ENCODE data around the gene ERBB3. TPM values are rescaled to one million over a fixed set of nuclear protein-coding genes. Genes with fewer than 3 reads are reported as not detected.
"Not testable (repeated sequence)": the region's sequence is repeated elsewhere in the genome, so short reads cannot be mapped to it uniquely, and the experiment has no call there.

The ERBB3 gene
- total RNA-seq, 4 donors from 2014 or later, result 0.77 to 29.0 (median 6.5) TPM

DNA sequence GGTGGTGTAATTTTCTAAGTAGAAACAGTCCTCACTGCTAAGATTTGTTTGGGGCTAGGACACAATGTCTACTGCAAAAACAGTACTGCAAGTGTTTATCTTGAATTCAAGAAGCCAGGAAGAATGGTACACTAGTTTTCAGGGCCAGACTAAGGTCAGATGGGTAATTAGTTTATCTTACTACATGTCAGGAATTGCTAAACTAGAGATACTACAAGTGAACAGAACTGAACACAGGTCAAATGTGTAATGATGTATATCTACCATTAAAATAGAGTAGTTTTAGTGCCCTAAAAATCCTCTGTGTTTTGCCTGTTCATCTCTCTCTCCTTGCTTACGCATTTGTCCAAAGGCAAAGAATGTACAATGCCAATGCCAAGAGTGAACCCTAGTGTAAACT, 34.1 kb downstream of the ERBB3 start:
- no peaks in the 10 kb centered on the region for H3K36me3 ChIP-seq
- TF ChIP-seq, protein P1, sequence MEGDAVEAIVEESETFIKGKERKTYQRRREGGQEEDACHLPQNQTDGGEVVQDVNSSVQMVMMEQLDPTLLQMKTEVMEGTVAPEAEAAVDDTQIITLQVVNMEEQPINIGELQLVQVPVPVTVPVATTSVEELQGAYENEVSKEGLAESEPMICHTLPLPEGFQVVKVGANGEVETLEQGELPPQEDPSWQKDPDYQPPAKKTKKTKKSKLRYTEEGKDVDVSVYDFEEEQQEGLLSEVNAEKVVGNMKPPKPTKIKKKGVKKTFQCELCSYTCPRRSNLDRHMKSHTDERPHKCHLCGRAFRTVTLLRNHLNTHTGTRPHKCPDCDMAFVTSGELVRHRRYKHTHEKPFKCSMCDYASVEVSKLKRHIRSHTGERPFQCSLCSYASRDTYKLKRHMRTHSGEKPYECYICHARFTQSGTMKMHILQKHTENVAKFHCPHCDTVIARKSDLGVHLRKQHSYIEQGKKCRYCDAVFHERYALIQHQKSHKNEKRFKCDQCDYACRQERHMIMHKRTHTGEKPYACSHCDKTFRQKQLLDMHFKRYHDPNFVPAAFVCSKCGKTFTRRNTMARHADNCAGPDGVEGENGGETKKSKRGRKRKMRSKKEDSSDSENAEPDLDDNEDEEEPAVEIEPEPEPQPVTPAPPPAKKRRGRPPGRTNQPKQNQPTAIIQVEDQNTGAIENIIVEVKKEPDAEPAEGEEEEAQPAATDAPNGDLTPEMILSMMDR (IDR thresholded peaks at IDR 0.05), result no peak
- no peak for TF ChIP-seq POLR2A (IDR thresholded peaks at IDR 0.05)
- no peaks in the 10 kb centered on the region for H3K9me3 ChIP-seq
- DNase-seq, result no peak
- H3K27ac ChIP-seq, result no peak overlapping the region
- peaks cover 3 to 6% of the 10 kb centered on the region in 2 donors for H3K4me1 ChIP-seq
- no peaks in the 10 kb centered on the region for H3K27me3 ChIP-seq
- H3K4me3 ChIP-seq, result no peak overlapping the region
- intact Hi-C loops (cut with DNase I; ENCODE audit: low total_unique reads), result no loop called here

DNA sequence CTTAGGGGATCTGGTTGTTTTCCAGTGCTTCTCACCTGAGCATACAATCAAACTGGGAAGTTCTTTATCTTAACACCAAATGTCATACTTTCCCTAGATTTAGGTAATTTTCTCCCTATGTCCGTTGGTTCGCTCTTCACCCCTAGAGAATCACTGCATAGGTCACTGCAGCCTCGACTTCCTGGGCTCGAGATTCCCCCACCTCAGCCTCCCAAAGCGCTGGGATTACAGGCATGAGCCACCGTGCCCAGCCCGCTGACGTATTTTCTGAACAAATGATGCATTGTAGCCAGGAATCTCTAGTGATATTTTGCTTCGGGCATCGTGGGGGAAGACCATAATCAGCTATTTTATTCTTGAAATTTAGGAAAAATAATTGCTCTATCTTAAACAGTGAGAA, 35.4 kb downstream of the ERBB3 start:
- no peaks in the 10 kb centered on the region for H3K9me3 ChIP-seq
- H3K4me3 ChIP-seq, result peak overlapping the region; percentile 61 to 77
- DNase-seq, result no peak
- TF ChIP-seq, protein P1 (IDR thresholded peaks at IDR 0.05), result no peak
- no peak for TF ChIP-seq POLR2A (IDR thresholded peaks at IDR 0.05)
- H3K4me1 ChIP-seq, result peaks cover 5 to 12% of the 10 kb centered on the region in 2 donors
- no peaks in the 10 kb centered on the region for H3K36me3 ChIP-seq
- intact Hi-C loops (cut with DNase I; ENCODE audit: low total_unique reads), result loop anchor here (5.0 kb wide), 1 partner anchor 107 kb away; the partner anchor contains the start of genes NABP2 and RNF41
- H3K27me3 ChIP-seq, result no peaks in the 10 kb centered on the region
- peak overlapping the region; percentile 98 for H3K27ac ChIP-seq

DNA sequence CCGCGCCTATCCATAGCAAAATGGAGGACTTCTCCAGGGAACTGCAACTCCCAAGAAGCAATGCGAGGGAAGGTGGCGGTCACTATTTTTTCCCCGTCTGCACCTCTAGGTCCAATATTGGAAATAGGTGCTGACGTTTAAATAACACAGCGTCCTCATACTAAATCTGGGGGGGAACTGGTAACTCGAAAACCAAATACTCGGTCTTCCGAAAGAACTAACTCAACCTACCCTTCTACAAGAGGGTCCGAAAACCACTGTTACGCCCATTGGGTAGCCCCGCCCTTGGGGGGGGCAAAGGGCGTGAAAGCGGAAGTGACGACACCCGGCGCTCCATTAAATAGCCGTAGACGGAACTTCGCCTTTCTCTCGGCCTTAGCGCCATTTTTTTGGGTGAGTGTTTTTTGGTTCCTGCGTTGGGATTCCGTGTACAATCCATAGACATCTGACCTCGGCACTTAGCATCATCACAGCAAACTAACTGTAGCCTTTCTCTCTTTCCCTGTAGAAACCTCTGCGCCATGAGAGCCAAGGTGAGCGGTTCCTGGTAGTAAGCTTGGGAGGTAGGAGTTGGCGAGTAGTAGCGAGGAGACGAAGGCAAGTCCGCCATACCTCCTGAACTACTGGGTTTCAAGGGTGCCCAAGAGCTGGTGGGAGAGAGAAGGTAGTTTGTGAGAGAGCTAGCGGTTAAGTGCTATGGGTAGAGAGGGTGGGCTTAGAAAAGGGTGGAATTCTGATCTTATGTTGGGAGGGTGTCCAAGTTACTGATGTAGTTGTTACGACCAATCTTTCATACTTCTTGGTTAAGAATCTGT, 36.5 kb downstream of the ERBB3 start, which contains the start of gene RPL41:
Gene RPL41 (plus strand): TSS at position 367 of the 815 bp plus-strand sequence.
- Histone ChIP-seq H3K36me3 (no peaks in the 10 kb centered on the region), H3K9me3 (no peaks in the 10 kb centered on the region), H3K27me3 (no peaks in the 10 kb centered on the region), H3K27ac (peak within 1 kb of the TSS; percentile 98), H3K4me1 (peaks cover 5 to 14% of the 10 kb centered on the region in 2 donors), H3K4me3 (peak within 1 kb of the TSS; percentile 61 to 77)
- intact Hi-C loops (cut with DNase I; ENCODE audit: low total_unique reads), result loop anchor here (5.0 kb wide), 1 partner anchor 106 kb away; the partner anchor contains the start of genes NABP2 and RNF41
- TF ChIP-seq, protein P1 (IDR thresholded peaks at IDR 0.05), result peak in 1 of 4 experiments; percentile 41
- TF ChIP-seq POLR2A (IDR thresholded peaks at IDR 0.05), result peak; percentile 96 to 98
- DNase-seq, result peak; percentile 95 to 97

DNA sequence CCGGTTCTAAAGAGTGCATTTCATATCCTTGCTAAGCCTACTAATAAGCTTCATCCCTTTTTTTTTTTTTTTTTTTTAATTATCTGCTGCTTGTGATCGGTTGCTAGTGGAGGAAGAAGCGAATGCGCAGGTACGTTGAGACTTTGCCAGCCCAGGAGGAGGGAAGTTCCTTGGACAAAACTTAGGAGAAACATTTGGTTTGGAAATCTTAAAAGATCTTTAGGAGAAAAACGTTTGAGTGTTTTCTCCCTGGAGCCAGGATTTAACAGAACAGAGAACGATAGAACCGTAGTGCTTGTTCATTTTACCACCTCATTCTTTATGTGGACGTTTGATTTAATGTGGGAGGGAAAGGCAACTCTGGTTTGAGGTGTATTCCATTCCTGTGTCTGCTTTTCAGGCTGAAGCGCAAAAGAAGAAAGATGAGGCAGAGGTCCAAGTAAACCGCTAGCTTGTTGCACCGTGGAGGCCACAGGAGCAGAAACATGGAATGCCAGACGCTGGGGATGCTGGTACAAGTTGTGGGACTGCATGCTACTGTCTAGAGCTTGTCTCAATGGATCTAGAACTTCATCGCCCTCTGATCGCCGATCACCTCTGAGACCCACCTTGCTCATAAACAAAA, 37.2 kb downstream of the ERBB3 start:
- H3K27ac ChIP-seq, result peak overlapping the region; percentile 98
- not testable (repeated sequence) for H3K36me3 ChIP-seq, H3K27me3 ChIP-seq, DNase-seq, H3K9me3 ChIP-seq
- peak overlapping the region; percentile 61 to 77 for H3K4me3 ChIP-seq
- intact Hi-C loops (cut with DNase I; ENCODE audit: low total_unique reads), result loop anchor here (5.0 kb wide), 1 partner anchor 105 kb away; the partner anchor contains the start of genes NABP2 and RNF41
- H3K4me1 ChIP-seq, result peaks cover 5 to 14% of the 10 kb centered on the region in 2 donors

DNA sequence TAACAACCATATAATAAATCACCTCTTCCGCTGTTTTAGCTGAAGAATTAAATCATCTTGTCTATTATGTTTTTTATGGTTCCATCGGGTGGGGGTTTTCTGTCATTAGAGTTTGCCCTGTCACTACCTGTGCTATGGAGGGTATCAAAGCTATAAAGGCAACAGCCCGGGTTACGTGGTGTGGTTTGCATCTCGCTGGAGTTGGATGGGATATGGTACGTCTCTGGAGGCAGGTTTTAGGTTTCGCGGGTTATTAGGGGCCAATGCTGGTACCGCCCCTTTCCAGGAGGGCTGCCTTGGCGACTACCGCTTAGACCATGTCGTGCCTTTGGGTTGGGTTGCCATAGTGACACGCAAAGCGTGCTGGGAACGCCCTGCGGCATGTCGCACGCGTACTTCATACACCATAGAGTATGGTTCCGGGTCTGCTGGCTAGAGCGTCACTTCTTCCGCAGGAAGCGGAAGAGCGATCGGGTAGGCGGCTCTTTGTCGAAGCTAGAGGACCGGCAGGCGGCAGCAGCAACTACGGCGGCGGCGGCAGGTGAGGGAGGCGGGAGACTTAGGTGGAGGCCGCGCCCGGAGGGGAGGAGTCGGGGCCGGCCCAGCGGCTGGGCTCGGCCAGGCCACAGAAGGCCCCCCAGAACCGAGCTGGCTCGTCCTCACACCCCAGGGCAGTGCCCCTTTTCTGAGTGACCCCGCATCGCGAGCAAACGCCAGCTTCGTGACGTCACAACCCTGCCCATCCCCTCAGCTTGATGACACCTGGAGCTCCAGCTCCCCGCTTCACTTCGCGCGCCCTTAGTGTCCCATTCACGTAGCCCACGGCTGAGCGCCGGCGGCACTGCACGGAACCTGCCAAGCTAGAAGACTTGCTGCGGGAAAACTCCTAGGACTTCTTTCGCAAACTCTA, 38.1 kb downstream of the ERBB3 start, which contains the start of gene ZC3H10:
Gene ZC3H10 (plus strand): TSS at position 489 of the 910 bp plus-strand sequence. CDS start 2,297 bp downstream, outside the sequence.
- Histone ChIP-seq H3K4me1 (peaks cover 5 to 14% of the 10 kb centered on the region in 2 donors), H3K36me3 (no peaks in the 10 kb centered on the region), H3K4me3 (peak within 1 kb of the TSS; percentile 89 to 91), H3K9me3 (no peaks in the 10 kb centered on the region), H3K27me3 (no peaks in the 10 kb centered on the region), H3K27ac (peak within 1 kb of the TSS; percentile 98)
- intact Hi-C loops (cut with DNase I; ENCODE audit: low total_unique reads), result loop anchor here (5.0 kb wide), 1 partner anchor 104 kb away; the partner anchor contains the start of genes NABP2 and RNF41
- DNase-seq, result peak; percentile 97 to 99
- TF ChIP-seq, protein P1 (IDR thresholded peaks at IDR 0.05), result peak; percentile 48 to 77 (median 64)
- peak; percentile 95 for TF ChIP-seq POLR2A (IDR thresholded peaks at IDR 0.05)
